ENCODE data around the gene MTRF1. TPM values are rescaled to one million over a fixed set of nuclear protein-coding genes. Genes with fewer than 3 reads are reported as not detected.

Gene MTRF1
- total and polyA plus RNA-seq, 2 of the 8 experiments (the other 6 are each of a cell fraction or from before 2014, with no cell fraction given) = 8.0 to 19.2 TPM

GRCh38 chr13:41220401-41220800 lies 43.0 kb downstream of the MTRF1 start:
- no peak for DNase-seq (ENCODE audit: low read depth in 1 of 2, low spot score in 2 of 2)
- Histone ChIP-seq H2BK120ac (replicated peaks; ENCODE audit: low read depth, low read length) (no peak overlapping the region), H3K18ac (ENCODE audit: extremely low read depth, low read length) (no peak overlapping the region), H3K23me2 (ENCODE audit: low read depth, low read length) (no peaks in the 10 kb centered on the region; the same call in 1 of the 2 replicates), H3K4me1 (replicated peaks in 1 of 4; ENCODE audit: control insufficient read depth in 3 of 4, insufficient read depth in 4 of 4, low read length in 3 of 4) (no peaks in the 10 kb centered on the region), H3K27ac (ENCODE audit: low read depth, low read length) (no peak overlapping the region), H3K27me3 (replicated peaks in 1 of 4; ENCODE audit: control insufficient read depth in 3 of 4, extremely low read depth in 1 of 4, insufficient read depth in 3 of 4, low read length in 3 of 4) (no peaks in the 10 kb centered on the region), H4K8ac (ENCODE audit: extremely low read depth, insufficient read depth, low read length) (no peak overlapping the region), H4K91ac (replicated peaks; ENCODE audit: insufficient read length, low read length) (no peak overlapping the region), H3K56ac (replicated peaks; ENCODE audit: insufficient read length, low read depth, low read length) (no peak overlapping the region), H2AFZ (ENCODE audit: low read length) (no peak overlapping the region), H2BK5ac (ENCODE audit: low read depth, low read length) (no peak overlapping the region), H3K14ac (ENCODE audit: insufficient read length) (no peak overlapping the region), H3K79me2 (ENCODE audit: control insufficient read depth in 1 of 2, insufficient read depth in 2 of 2, low read length in 2 of 2) (no peaks in the 10 kb centered on the region), H3K4ac (replicated peaks; ENCODE audit: insufficient read length, low read depth, low read length) (no peak overlapping the region), H3K79me1 (ENCODE audit: low read depth, low read length) (no peaks in the 10 kb centered on the region), H2BK15ac (ENCODE audit: low read length) (no peak overlapping the region), H3K4me3 (ENCODE audit: extremely low read depth in 1 of 4, insufficient read depth in 2 of 4, low read depth in 3 of 4, low read length in 4 of 4) (no peak overlapping the region), H3K23ac (ENCODE audit: insufficient read length) (no peak overlapping the region), H3K36me3 (ENCODE audit: control insufficient read depth in 2 of 4, insufficient read depth in 4 of 4, low read length in 3 of 4) (peaks cover 0 to 3% (median 0%) of the 10 kb centered on the region in 4 experiments; a peak in 1 of 8 replicates), H2AK5ac (ENCODE audit: low read depth, low read length) (no peak overlapping the region), H3K9me3 (ENCODE audit: insufficient read depth in 2 of 2, low read depth in 1 of 2, low read length in 1 of 2) (no peaks in the 10 kb centered on the region), H4K20me1 (replicated peaks in 1 of 2; ENCODE audit: control insufficient read depth in 1 of 2, insufficient read depth in 2 of 2, low read length in 2 of 2) (no peaks in the 10 kb centered on the region), H2BK20ac (ENCODE audit: low read length) (no peak overlapping the region), H4K5ac (ENCODE audit: insufficient read length, low read depth, low read length) (no peak overlapping the region), H2BK12ac (ENCODE audit: low read depth, low read length) (no peak overlapping the region), H3K4me2 (ENCODE audit: insufficient read depth in 1 of 2, low read depth in 2 of 2, low read length in 2 of 2) (no peak overlapping the region), H3K9ac (replicated peaks in 1 of 4; ENCODE audit: extremely low read depth in 1 of 4, low read depth in 3 of 4, low read length in 3 of 4) (no peak overlapping the region)
- ChIA-PET POLR2A (ENCODE audit: partially characterized antibody) (no interaction called here), CTCF (ENCODE audit: partially characterized antibody) (interaction anchor here (0.6 to 4.9 kb wide), 9 partner anchors 15 to 398 kb away, joined by 3 to 32 read pairs (median 4); no protein-coding TSS in a partner anchor)
- 90% methylated on average over 3 of the region's 3 CpGs; no CpG with 5 or more reads in 1 of the 2 experiments for WGBS, 2 experiments (ENCODE audit: extremely low coverage in 1 of 2, insufficient coverage in 1 of 2, insufficient read length in 1 of 2, insufficient replicate concordance in 2 of 2, low coverage in 1 of 2, low lambda C conversion rate in 2 of 2, missing lambda C conversion rate in 1 of 2)
- no peak for FAIRE-seq
- TF ChIP-seq KDM4A (IDR thresholded peaks at IDR 0.05; ENCODE audit: low read depth, low read length, severe bottlenecking) (no peak), NRF1 (IDR thresholded peaks at IDR 0.05; ENCODE audit: low read depth, low read length) (no peak), BACH1 (IDR thresholded peaks at IDR 0.05; ENCODE audit: low read length) (no peak), HDAC2 (IDR thresholded peaks at IDR 0.05; ENCODE audit: borderline replicate concordance in 1 of 2, low read depth in 2 of 2, low read length in 2 of 2) (no peak), SP2 (IDR thresholded peaks at IDR 0.05; ENCODE audit: low read length) (no peak), ASH2L (IDR thresholded peaks at IDR 0.05; ENCODE audit: low read length) (no peak), E2F6 (IDR thresholded peaks at IDR 0.05) (no peak), KDM1A (IDR thresholded peaks at IDR 0.05; ENCODE audit: borderline replicate concordance, low read length) (no peak), SAP30 (IDR thresholded peaks at IDR 0.05; ENCODE audit: insufficient read depth, insufficient replicate concordance, low read length) (no peak), CBX5 (IDR thresholded peaks at IDR 0.05; ENCODE audit: low read depth, low read length) (no peak), GABPA (IDR thresholded peaks at IDR 0.05; ENCODE audit: borderline replicate concordance, insufficient read depth, low read length) (no peak)
- TF ChIP-seq, protein P1, sequence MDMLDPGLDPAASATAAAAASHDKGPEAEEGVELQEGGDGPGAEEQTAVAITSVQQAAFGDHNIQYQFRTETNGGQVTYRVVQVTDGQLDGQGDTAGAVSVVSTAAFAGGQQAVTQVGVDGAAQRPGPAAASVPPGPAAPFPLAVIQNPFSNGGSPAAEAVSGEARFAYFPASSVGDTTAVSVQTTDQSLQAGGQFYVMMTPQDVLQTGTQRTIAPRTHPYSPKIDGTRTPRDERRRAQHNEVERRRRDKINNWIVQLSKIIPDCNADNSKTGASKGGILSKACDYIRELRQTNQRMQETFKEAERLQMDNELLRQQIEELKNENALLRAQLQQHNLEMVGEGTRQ (IDR thresholded peaks at IDR 0.05; ENCODE audit: low read length) = no peak

All from H1 (cell line).